BJ (cell line): Measurements from ENCODE around the gene CSRNP3. TPM values are rescaled to one million over a fixed set of nuclear protein-coding genes. Genes with fewer than 3 reads are reported as not detected.

ENCODE experiments used
- CTCF ChIA-PET: fragments of 350-600 bp; formaldehyde crosslinking; extraction: SDS; loops from one replicate; lab custom pipeline; 2021; ENCODE audit warnings: antibody characterized with exemption, inconsistent platforms; lab: Yijun Ruan, JAX
- POLR2A ChIA-PET: fragments of 300-600 bp; sonication (Branson Sonifier 250); formaldehyde crosslinking; extraction: SDS; loops from one replicate; lab custom pipeline; 2021; ENCODE audit warnings: antibody characterized with exemption; lab: Charles Lee
- DNase-seq: peaks from one replicate; pipeline ENCODE4 v3.0.0-alpha.2; 2011; ENCODE audit warnings: low read depth
- H3K27me3 ChIP-seq: 2 replicates; pipeline ENCODE4 v1.6.0; 2011; ENCODE audit warnings: low read length; ENCODE audit not compliant: control insufficient read depth, insufficient read depth
- H3K36me3 ChIP-seq: 2 replicates; pipeline ENCODE4 v1.5.1; 2011; ENCODE audit warnings: low read length; ENCODE audit not compliant: control insufficient read depth, insufficient read depth
- H3K4me3 ChIP-seq: 2 replicates; pipeline ENCODE4 v1.5.1; 2011; ENCODE audit warnings: low read depth, mild to moderate bottlenecking, control low read depth, low read length
- polyA plus RNA-seq: library from polyadenylated mRNA; depleted of rRNA; stranded (reverse); fragments of >200 nt; gene quantifications from 2 replicates; pipeline ENCODE4 v1.2.3, GENCODE V29; 2011
- TF ChIP-seq, protein P1 (sequence below): IDR thresholded peaks from 2 replicates; pipeline ENCODE4 v1.5.1; 2011; ENCODE audit warnings: low read depth, mild to moderate bottlenecking, control low read depth, inconsistent platforms, low read length, moderate library complexity; ENCODE audit not compliant: insufficient read depth

CSRNP3 gene
- polyA plus RNA-seq, 1 experiment = 0.18 TPM

DNA sequence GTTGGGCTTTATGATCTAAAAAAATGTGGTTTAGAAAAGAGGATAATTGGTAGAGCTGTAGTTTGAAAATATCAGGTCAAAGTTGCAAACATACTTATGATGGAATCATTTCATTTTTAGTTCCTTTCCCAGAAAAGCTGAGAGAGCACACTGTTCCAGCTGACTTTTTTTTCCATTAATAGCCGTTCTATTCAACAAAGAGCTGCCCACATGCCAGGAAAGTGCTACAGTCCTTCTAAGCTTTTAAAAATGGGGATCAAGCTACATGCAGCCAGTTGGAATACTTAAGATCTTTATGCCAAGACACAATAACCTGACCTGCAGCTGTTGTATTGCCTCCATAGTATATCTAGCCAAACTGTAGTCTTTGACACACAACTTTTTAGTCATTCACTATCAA is 213.0 kb downstream of the CSRNP3 start:
- CTCF ChIA-PET = interaction anchor here (1.2 to 1.4 kb wide), 2 partner anchors 9 to 11 kb away, joined by 3 to 5 read pairs; no protein-coding TSS in a partner anchor
- Histone ChIP-seq H3K36me3 (no peaks in the 10 kb centered on the region), H3K27me3 (no peaks in the 10 kb centered on the region), H3K4me3 (no peak overlapping the region)
- DNase-seq = no peak
- POLR2A ChIA-PET = no interaction called here
- TF ChIP-seq, protein P1, sequence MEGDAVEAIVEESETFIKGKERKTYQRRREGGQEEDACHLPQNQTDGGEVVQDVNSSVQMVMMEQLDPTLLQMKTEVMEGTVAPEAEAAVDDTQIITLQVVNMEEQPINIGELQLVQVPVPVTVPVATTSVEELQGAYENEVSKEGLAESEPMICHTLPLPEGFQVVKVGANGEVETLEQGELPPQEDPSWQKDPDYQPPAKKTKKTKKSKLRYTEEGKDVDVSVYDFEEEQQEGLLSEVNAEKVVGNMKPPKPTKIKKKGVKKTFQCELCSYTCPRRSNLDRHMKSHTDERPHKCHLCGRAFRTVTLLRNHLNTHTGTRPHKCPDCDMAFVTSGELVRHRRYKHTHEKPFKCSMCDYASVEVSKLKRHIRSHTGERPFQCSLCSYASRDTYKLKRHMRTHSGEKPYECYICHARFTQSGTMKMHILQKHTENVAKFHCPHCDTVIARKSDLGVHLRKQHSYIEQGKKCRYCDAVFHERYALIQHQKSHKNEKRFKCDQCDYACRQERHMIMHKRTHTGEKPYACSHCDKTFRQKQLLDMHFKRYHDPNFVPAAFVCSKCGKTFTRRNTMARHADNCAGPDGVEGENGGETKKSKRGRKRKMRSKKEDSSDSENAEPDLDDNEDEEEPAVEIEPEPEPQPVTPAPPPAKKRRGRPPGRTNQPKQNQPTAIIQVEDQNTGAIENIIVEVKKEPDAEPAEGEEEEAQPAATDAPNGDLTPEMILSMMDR = no peak

DNA sequence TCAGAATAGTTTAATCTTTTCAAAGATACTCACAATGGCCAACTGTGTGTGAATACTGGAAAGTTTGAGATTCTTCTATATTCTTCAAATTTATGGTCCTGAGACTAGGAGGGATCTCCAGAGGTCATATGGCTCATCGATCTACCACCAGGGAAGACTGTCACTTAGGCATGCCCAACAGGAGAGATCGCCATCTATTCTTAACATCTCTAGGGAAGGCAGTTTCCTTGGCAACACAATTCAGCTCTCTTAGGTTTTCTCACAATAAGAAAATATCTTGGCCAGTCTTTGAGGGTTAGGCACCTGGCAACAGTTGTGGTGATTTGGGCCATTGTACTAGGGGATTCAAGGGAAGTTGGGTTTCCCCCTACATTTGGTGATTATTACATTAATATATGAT is 217.3 kb downstream of the CSRNP3 start:
- Histone ChIP-seq H3K27me3 (no peaks in the 10 kb centered on the region), H3K4me3 (no peak overlapping the region), H3K36me3 (no peaks in the 10 kb centered on the region)
- ChIA-PET CTCF (interaction anchor here (1.4 kb wide), 1 partner anchor 11 kb away, joined by 3 read pairs; no protein-coding TSS in a partner anchor), POLR2A (no interaction called here)
- TF ChIP-seq, protein P1 = no peak
- DNase-seq = no peak

DNA sequence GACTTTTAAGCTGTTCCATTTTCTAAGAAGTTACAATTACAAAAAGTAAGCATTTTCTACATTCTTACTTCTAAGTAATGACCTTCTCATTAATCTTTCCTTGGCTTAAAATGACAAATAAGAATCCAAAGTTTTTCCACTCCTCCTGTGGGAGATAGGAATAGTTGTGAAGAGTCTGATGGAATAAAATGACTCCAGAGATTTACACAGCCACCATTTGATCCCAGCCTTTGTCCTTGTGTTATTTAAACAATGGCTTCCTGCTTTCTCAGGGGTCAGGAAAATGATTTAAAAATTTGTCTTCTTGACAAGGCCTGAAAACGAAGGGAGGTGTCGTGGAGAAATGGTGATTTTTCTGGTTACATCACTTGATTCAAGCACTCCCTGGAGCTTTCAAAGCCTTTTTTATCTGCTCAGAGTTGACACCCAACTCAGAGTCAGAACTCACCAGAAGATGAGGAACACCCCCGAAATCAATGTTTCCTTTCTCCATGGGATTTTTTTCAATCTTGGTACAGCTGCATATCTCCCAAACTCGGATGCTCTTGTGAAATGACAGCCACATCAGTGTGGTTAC is 218.0 kb downstream of the CSRNP3 start:
- Histone ChIP-seq H3K36me3 (no peaks in the 10 kb centered on the region), H3K27me3 (no peaks in the 10 kb centered on the region), H3K4me3 (no peak overlapping the region)
- TF ChIP-seq, protein P1 = no peak
- CTCF ChIA-PET = interaction anchor here (1.4 kb wide), 1 partner anchor 11 kb away, joined by 3 read pairs; no protein-coding TSS in a partner anchor
- POLR2A ChIA-PET = no interaction called here
- DNase-seq = no peak

DNA sequence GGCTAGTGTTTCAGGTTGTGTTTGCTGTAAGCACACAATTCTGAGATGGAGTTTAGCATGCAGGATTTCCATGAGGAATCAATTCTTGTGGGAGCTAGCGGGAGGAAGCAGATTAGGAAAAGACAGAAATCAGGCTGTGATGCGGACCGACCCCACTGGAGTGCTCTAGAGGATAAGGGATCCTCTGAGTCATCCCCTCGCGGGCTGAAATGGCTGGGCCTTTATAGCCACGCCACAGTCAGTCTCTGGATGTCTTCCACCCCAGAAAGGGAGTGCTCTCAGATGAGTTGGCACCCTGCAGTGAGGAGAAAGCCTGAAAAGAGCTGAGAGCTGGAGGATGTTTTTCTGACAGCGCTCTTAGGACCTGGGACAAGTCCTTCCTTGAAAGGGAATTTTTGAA is 222.1 kb downstream of the CSRNP3 start:
- POLR2A ChIA-PET = no interaction called here
- CTCF ChIA-PET = interaction anchor here (0.8 to 1.4 kb wide), 5 partner anchors 9 to 675 kb away, joined by 3 to 5 read pairs (median 3); no protein-coding TSS in a partner anchor
- Histone ChIP-seq H3K27me3 (no peaks in the 10 kb centered on the region), H3K4me3 (no peak overlapping the region), H3K36me3 (no peaks in the 10 kb centered on the region)
- peak; percentile 11 for DNase-seq
- TF ChIP-seq, protein P1 = 0 out of 2 replicates have a peak, but pooled peaks have one; percentile 7

DNA sequence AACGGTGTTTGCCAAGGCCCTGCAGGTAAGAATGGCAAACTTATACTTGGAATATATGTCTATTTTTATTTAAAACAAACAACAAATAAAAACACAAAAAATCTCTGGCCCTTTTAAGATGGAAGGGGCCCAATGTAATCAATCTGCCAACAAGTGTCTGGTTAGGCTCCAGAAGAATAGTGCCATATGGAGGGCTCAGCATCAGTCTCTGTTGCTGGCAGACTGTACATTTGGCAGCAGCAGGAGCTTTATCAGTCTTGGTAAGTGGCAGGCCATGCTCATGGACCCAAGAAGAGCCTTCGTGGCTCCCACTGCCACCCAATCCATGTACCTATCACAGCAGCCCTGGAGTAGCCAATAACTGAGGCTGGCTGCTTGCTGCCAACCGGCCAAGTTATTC is 223.4 kb downstream of the CSRNP3 start:
- no peak overlapping the region for H3K4me3 ChIP-seq
- TF ChIP-seq, protein P1 = no peak
- POLR2A ChIA-PET = no interaction called here
- no peaks in the 10 kb centered on the region for H3K27me3 ChIP-seq
- no peaks in the 10 kb centered on the region for H3K36me3 ChIP-seq
- CTCF ChIA-PET = interaction anchor here (1.3 to 1.4 kb wide), 2 partner anchors 29 to 182 kb away, joined by 3 to 4 read pairs; no protein-coding TSS in a partner anchor
- no peak for DNase-seq
